Erythroblast (primary cell): ENCODE results near the gene DDX43.

Source experiments
- GATA1 ChIP-seq: IDR thresholded peaks from 2 replicates; pipeline ENCODE4 v1.6.1; 2011; ENCODE audit warnings: low read depth, mild to moderate bottlenecking, control low read depth, low read length, moderate library complexity
- POLR2A ChIP-seq: IDR thresholded peaks from 2 replicates; pipeline ENCODE4 v1.6.1; 2011; ENCODE audit warnings: mild to moderate bottlenecking, low read length

GRCh38 chr6:73451223-73452106 is 56.8 kb downstream of the DDX43 start:
- no peak for TF ChIP-seq POLR2A
- TF ChIP-seq GATA1 = no peak
